GM12801 (cell line): ENCODE measurements around the gene TBC1D9.

Experiments
- CTCF ChIP-seq: IDR thresholded peaks from one replicate; pipeline ENCODE4 v1.5.1; 2011; ENCODE audit warnings: control low read depth; ENCODE audit not compliant: insufficient read length; ENCODE audit errors: extremely low read depth

The TBC1D9 gene

GRCh38 chr4:140769209-140769608 is 13.0 kb upstream of the TBC1D9 start:
- TF ChIP-seq CTCF: no peak

GRCh38 chr4:140764785-140765392 is 8.7 kb upstream of the TBC1D9 start:
- TF ChIP-seq CTCF: no peak

GRCh38 chr4:140762202-140762601 is 6.0 kb upstream of the TBC1D9 start:
- TF ChIP-seq CTCF: no peak

GRCh38 chr4:140757232-140757630 is 1.0 kb upstream of the TBC1D9 start:
- no peak for TF ChIP-seq CTCF

- TF ChIP-seq CTCF: no peak
These were observed 339 bp downstream of the TBC1D9 start for GRCh38 chr4:140755774-140756318.

GRCh38 chr4:140754918-140755773 is 1.0 kb downstream of the TBC1D9 start:
- no peak for TF ChIP-seq CTCF

GRCh38 chr4:140753329-140753728 is 2.9 kb downstream of the TBC1D9 start:
- no peak for TF ChIP-seq CTCF
